ENCODE measurements around the gene CCDC126.

CCDC126 gene

GRCh38 chr7:23689165-23689564 lies 92.0 kb downstream of the CCDC126 start:
- TF ChIP-seq EZH2 (IDR thresholded peaks at IDR 0.05; ENCODE audit: borderline replicate concordance, low read depth, low read length, severe bottlenecking) (no peak), CTCF (IDR thresholded peaks at IDR 0.05; ENCODE audit: borderline replicate concordance, extremely low read depth, low read length, poor library complexity, severe bottlenecking) (no peak)
- no peak overlapping the region for H3K4me3 ChIP-seq (ENCODE audit: low read depth in 1 of 2, low read length in 2 of 2)
- no peaks in the 10 kb centered on the region for H3K9me3 ChIP-seq (ENCODE audit: insufficient read depth, low read length, severe bottlenecking)
- H3K27me3 ChIP-seq (ENCODE audit: insufficient read depth, low read length, poor library complexity): no peaks in the 10 kb centered on the region
- H3K4me2 ChIP-seq (ENCODE audit: insufficient read depth, low read length): no peak overlapping the region
- H3K36me3 ChIP-seq (ENCODE audit: insufficient read depth, low read length): peaks cover 20% of the 10 kb centered on the region; the same call in 1 of the 2 replicates
- DNase-seq (no peak), ATAC-seq (ENCODE audit: insufficient read depth, low read depth) (no peak)
- no peak overlapping the region for H2AFZ ChIP-seq (ENCODE audit: low read depth, low read length)
- no peaks in the 10 kb centered on the region for H4K20me1 ChIP-seq (ENCODE audit: insufficient read depth, low read length)
- no peak overlapping the region for H3K9ac ChIP-seq (ENCODE audit: low read depth, low read length)
- H3K4me1 ChIP-seq (ENCODE audit: insufficient read depth, low read length): no peaks in the 10 kb centered on the region
- H3K79me2 ChIP-seq (ENCODE audit: insufficient read depth, low read length): peaks cover 13% of the 10 kb centered on the region
- H3K27ac ChIP-seq (ENCODE audit: low read length): no peak overlapping the region

DNA sequence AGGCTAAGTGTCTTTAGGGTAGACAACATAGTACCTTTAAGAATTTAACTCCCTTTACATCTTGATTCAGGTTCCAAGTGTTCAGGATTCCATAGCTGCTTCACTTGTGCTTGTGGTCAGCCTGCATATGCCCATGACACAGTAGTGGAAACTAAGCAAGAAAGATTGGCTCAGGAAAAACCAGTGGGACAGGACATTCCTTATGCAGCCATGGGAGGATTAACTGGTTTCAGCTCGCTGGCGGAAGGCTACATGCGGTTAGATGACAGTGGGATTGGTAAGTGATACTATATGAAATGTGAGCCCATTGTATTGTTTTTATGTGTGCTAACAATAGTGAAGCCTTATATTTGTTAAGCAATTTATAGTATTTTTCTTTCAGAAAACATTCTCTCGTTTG lies 94.1 kb downstream of the CCDC126 start:
- Histone ChIP-seq H3K9ac (ENCODE audit: low read depth, low read length) (no peak overlapping the region), H3K4me3 (ENCODE audit: low read depth in 1 of 2, low read length in 2 of 2) (no peak overlapping the region), H3K9me3 (ENCODE audit: insufficient read depth, low read length, severe bottlenecking) (no peaks in the 10 kb centered on the region), H3K36me3 (ENCODE audit: insufficient read depth, low read length) (peaks cover 26% of the 10 kb centered on the region; the same call in 1 of the 2 replicates), H3K79me2 (ENCODE audit: insufficient read depth, low read length) (peaks cover 7% of the 10 kb centered on the region; the same call in 1 of the 2 replicates), H3K4me1 (ENCODE audit: insufficient read depth, low read length) (no peaks in the 10 kb centered on the region), H3K27ac (ENCODE audit: low read length) (no peak overlapping the region), H3K27me3 (ENCODE audit: insufficient read depth, low read length, poor library complexity) (no peaks in the 10 kb centered on the region), H2AFZ (ENCODE audit: low read depth, low read length) (no peak overlapping the region), H3K4me2 (ENCODE audit: insufficient read depth, low read length) (no peak overlapping the region), H4K20me1 (ENCODE audit: insufficient read depth, low read length) (no peaks in the 10 kb centered on the region)
- DNase-seq (no peak), ATAC-seq (ENCODE audit: insufficient read depth, low read depth) (no peak)
- TF ChIP-seq CTCF (IDR thresholded peaks at IDR 0.05; ENCODE audit: borderline replicate concordance, extremely low read depth, low read length, poor library complexity, severe bottlenecking): no peak
- TF ChIP-seq EZH2 (IDR thresholded peaks at IDR 0.05; ENCODE audit: borderline replicate concordance, low read depth, low read length, severe bottlenecking): no peak

GRCh38 chr7:23693224-23693623 lies 96.0 kb downstream of the CCDC126 start:
- no peak for ATAC-seq (ENCODE audit: insufficient read depth, low read depth)

More at GRCh38 chr7:23693224-23693623, 96.0 kb downstream of the CCDC126 start:
- Histone ChIP-seq H2AFZ (ENCODE audit: low read depth, low read length) (no peak overlapping the region), H3K4me2 (ENCODE audit: insufficient read depth, low read length) (no peak overlapping the region), H3K27ac (ENCODE audit: low read length) (no peak overlapping the region), H3K79me2 (ENCODE audit: insufficient read depth, low read length) (no peaks in the 10 kb centered on the region), H3K9me3 (ENCODE audit: insufficient read depth, low read length, severe bottlenecking) (no peaks in the 10 kb centered on the region), H3K9ac (ENCODE audit: low read depth, low read length) (no peak overlapping the region), H4K20me1 (ENCODE audit: insufficient read depth, low read length) (0 out of 2 replicates have a peak, but pooled peaks cover 4% of the 10 kb centered on the region), H3K4me3 (ENCODE audit: low read depth in 1 of 2, low read length in 2 of 2) (no peak overlapping the region), H3K4me1 (ENCODE audit: insufficient read depth, low read length) (no peaks in the 10 kb centered on the region), H3K27me3 (ENCODE audit: insufficient read depth, low read length, poor library complexity) (no peaks in the 10 kb centered on the region), H3K36me3 (ENCODE audit: insufficient read depth, low read length) (peaks cover 29% of the 10 kb centered on the region; the same call in 1 of the 2 replicates)
- TF ChIP-seq CTCF (IDR thresholded peaks at IDR 0.05; ENCODE audit: borderline replicate concordance, extremely low read depth, low read length, poor library complexity, severe bottlenecking): no peak
- no peak for TF ChIP-seq EZH2 (IDR thresholded peaks at IDR 0.05; ENCODE audit: borderline replicate concordance, low read depth, low read length, severe bottlenecking)
- DNase-seq: no peak
